ENCODE data around the gene SV2B.

DNA sequence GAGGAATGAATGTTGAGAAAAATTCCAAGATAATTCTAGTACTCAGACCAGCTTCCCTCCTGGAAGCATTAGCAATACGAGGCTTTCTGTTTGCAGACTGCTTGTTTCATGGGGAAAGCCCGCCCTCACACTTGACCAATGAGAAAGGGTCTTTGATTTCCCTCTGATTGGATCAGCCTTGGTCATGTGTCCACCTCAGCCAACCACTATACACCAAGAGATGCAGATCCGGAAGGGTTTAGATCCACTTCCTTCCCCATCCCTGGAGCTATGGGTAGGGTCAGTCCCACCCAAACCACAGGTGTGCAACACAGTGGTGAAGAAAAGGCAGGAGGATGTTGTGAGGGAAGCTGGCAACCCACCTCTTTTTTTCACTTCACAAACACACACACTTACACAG is 154.7 kb downstream of the SV2B start:
- TF ChIP-seq CTCF (IDR thresholded peaks at IDR 0.05; ENCODE audit: insufficient read depth, low read length) = no peak
- TF ChIP-seq, protein P1, sequence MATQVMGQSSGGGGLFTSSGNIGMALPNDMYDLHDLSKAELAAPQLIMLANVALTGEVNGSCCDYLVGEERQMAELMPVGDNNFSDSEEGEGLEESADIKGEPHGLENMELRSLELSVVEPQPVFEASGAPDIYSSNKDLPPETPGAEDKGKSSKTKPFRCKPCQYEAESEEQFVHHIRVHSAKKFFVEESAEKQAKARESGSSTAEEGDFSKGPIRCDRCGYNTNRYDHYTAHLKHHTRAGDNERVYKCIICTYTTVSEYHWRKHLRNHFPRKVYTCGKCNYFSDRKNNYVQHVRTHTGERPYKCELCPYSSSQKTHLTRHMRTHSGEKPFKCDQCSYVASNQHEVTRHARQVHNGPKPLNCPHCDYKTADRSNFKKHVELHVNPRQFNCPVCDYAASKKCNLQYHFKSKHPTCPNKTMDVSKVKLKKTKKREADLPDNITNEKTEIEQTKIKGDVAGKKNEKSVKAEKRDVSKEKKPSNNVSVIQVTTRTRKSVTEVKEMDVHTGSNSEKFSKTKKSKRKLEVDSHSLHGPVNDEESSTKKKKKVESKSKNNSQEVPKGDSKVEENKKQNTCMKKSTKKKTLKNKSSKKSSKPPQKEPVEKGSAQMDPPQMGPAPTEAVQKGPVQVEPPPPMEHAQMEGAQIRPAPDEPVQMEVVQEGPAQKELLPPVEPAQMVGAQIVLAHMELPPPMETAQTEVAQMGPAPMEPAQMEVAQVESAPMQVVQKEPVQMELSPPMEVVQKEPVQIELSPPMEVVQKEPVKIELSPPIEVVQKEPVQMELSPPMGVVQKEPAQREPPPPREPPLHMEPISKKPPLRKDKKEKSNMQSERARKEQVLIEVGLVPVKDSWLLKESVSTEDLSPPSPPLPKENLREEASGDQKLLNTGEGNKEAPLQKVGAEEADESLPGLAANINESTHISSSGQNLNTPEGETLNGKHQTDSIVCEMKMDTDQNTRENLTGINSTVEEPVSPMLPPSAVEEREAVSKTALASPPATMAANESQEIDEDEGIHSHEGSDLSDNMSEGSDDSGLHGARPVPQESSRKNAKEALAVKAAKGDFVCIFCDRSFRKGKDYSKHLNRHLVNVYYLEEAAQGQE (IDR thresholded peaks at IDR 0.05; ENCODE audit: insufficient replicate concordance, low read depth) = no peak
- TF ChIP-seq GABPA (IDR thresholded peaks at IDR 0.05; ENCODE audit: low read depth) = no peak
- TF ChIP-seq POLR2AphosphoS5 (IDR thresholded peaks at IDR 0.05; ENCODE audit: low read depth) = no peak

Data from HL-60 (cell line).